GM12878 (cell line): ENCODE data around the gene POC1B.

ENCODE experiments used
- CHD2 ChIP-seq: IDR thresholded peaks from 2 replicates; pipeline ENCODE4 v1.6.1; 2011; ENCODE audit warnings: low read depth, low read length, improper control_type of control experiment, borderline replicate concordance
- EZH2 ChIP-seq: IDR thresholded peaks from 2 replicates; pipeline ENCODE4 v1.6.1; 2012; ENCODE audit warnings: low read depth, mild to moderate bottlenecking, control low read depth, inconsistent platforms, low read length, borderline replicate concordance; ENCODE audit not compliant: control insufficient read depth
- NRF1 ChIP-seq: conservative IDR thresholded peaks from 2 replicates; pipeline ENCODE4 v1.6.1; 2011; ENCODE audit warnings: mild to moderate bottlenecking, low read depth, low read length, improper control_type of control experiment
- POLR2A ChIP-seq: IDR thresholded peaks from 2 replicates; pipeline ENCODE4 v1.6.1; 2011; ENCODE audit warnings: low read depth, mild to moderate bottlenecking, low read length
- TF ChIP-seq, protein P1 (sequence below), 3 experiments: IDR thresholded peaks in 2 of 3; conservative IDR thresholded peaks in 1 of 3; 2 replicates each; pipeline ENCODE4 v1.5.1; 2011; ENCODE audit warnings: low read depth in 3 of 3, low read length in 3 of 3, mild to moderate bottlenecking in 3 of 3, control low read depth in 2 of 3, moderate library complexity in 2 of 3, inconsistent platforms in 1 of 3, mixed read lengths in 1 of 3; ENCODE audit not compliant: control insufficient read depth in 2 of 3, insufficient read depth in 1 of 3; ENCODE audit errors: extremely low read depth in 1 of 3

DNA sequence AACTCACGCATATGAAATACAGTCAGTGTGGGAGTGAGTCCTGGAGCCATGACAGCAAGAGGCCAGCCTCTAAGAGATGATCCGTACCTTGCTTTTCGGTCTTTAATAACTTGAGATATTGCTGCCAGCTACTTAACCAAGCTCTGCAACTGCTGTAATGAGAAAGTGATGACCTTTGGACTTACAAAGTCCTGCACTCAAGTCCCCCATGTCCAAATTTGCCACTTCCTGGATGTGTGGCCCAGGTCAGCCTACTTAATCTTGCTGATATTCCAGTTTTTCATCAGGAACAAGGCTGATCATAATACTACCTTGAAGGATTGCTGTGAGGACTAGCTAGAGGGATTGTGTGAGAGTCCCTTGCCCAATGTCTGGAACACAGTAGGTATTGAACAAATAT is 139.7 kb downstream of the POC1B start:
- TF ChIP-seq CHD2 (no peak), NRF1 (no peak), POLR2A (no peak), EZH2 (no peak)
- TF ChIP-seq, protein P1, sequence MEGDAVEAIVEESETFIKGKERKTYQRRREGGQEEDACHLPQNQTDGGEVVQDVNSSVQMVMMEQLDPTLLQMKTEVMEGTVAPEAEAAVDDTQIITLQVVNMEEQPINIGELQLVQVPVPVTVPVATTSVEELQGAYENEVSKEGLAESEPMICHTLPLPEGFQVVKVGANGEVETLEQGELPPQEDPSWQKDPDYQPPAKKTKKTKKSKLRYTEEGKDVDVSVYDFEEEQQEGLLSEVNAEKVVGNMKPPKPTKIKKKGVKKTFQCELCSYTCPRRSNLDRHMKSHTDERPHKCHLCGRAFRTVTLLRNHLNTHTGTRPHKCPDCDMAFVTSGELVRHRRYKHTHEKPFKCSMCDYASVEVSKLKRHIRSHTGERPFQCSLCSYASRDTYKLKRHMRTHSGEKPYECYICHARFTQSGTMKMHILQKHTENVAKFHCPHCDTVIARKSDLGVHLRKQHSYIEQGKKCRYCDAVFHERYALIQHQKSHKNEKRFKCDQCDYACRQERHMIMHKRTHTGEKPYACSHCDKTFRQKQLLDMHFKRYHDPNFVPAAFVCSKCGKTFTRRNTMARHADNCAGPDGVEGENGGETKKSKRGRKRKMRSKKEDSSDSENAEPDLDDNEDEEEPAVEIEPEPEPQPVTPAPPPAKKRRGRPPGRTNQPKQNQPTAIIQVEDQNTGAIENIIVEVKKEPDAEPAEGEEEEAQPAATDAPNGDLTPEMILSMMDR (IDR thresholded peaks at IDR 0.05 in 2 of 3, conservative IDR thresholded peaks at IDR 0.05 in 1 of 3; ENCODE audit: control insufficient read depth in 2 of 3, extremely low read depth in 1 of 3, insufficient read depth in 1 of 3, low read depth in 3 of 3, low read length in 3 of 3): no peak
